GM18520 (cell line): ENCODE measurements around the gene REEP6.
A peak's percentile ranks its signal among the peaks of the same experiment; 100 is the strongest.
"Not testable (repeated sequence)": the region's sequence is repeated elsewhere in the genome, so short reads cannot be mapped to it uniquely, and the experiment has no call there.

Experiments
- ATAC-seq: cut with Tn5 transposase; IDR thresholded peaks from one replicate; pipeline ENCODE4 v1.9.1; 2021; ENCODE audit not compliant: unreplicated experiment

The REEP6 gene

DNA sequence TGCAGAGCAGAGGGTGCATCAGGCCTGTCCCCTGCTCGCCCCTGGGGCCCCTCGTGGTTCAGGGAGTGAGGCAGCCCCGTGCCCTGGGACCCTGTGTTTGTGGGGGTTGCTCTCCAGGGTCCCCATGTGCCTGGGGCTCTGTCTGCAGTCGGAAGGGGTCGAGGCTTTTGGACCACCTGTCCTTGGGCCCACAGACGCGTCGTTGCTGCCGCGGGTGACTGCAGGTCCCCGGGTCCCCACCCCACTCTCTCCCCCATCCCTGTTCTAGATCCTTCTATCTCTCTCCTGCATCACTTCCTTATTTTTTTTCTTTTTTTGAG lies 2.7 kb upstream of the REEP6 start:
- no peak for ATAC-seq

DNA sequence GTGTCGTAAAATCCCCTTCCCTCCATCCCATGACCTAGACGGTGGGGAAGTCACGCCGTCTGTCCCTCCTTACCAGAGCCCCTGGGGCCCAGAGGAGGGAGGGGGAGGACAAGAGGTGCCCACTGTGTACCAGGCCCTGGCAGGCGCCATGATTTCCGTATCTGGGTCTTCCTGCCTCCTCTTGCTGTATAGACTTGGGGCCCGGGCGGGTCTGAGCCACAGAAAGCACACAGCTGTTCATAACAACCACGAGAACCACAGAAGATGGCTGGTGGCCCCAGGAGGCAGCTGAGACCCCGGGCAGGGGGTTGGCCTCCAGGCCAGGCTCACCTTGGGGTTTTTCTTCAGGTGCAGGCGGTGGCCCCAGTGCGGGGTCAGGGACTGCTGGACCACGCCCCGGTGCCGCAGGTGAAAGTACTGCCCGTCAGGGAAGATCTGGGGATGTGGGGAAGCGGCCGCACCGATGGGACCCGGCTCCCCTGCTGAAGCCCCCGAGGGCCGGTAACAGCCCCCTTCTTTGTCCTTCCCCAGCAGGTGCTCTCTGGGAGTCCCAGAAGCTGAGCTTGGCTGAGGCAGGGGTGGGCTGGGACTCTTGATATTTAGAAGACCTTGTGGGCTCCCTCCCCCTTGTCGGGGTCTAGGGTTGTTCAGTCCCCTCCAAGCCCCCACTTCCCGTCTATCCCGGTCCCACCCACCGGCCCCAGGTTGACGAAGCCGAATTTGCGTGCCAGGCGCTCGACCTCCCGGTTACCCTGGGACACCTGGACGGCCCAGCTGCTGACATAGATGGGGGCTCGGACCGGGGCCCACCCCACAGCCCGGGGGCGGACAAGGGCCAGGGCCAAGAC lies 1.3 kb upstream of the REEP6 start:
- no peak for ATAC-seq

DNA sequence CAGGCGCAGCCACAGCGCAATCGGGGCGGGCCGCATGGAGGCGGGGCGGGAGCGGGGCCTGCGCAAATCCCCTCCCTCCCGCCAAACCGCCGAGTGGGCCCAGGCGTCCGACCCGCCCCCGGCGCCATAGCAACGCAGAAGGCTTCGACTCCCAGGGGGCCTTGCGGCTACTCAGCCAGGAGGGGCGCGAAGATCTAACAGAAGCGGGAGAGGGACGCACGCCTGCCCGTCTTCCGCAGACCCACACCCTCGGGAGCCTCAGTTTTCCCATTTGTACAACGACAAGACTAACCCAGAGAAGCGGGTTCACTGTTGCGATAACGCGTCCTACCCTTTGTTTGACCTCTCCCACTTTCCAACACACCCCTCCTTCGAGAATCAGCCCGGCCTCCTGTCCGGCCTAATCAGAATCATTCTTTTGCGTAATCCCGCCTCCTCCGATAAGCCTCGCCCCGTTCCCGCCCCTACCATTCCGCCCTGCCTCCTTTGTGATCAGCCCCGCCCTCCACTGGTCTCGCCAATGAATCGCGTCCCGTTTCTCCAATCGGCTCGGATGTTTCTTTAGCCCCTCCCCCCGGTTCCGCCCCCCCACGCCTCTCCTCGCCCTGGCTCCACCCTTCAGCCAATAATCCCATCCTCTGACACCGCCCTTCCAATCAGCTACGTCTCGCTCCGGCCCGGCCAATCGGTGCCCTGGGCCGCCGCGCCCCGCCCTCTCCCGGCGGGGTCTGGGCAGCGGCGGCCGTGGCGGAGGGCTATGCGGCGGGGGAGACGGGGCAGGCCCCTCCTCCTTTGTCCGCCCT lies 469 bp upstream of the REEP6 start, which contains the start of gene PCSK4:
PCSK4 (minus strand) TSS at position 40 of the 803 bp plus-strand sequence; CDS start at position 36, 4 bp downstream.
- ATAC-seq: peak; percentile 93

DNA sequence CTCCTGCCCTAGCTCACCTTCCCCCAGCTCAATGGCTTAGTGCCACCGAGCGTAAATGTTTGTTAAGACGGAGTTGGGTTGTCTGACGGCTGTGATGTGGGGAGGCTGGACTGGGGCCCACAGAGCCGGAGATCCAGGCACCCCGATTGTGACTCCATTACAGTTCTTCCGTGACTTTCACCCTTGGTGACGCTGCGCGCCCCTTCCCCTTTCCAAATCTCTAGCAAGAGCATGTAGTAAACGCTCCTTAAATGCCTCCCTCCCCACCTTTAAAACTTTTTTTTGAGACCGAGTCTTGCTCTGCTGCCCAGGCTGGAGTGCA lies 829 bp downstream of the REEP6 start:
- ATAC-seq: no peak

DNA sequence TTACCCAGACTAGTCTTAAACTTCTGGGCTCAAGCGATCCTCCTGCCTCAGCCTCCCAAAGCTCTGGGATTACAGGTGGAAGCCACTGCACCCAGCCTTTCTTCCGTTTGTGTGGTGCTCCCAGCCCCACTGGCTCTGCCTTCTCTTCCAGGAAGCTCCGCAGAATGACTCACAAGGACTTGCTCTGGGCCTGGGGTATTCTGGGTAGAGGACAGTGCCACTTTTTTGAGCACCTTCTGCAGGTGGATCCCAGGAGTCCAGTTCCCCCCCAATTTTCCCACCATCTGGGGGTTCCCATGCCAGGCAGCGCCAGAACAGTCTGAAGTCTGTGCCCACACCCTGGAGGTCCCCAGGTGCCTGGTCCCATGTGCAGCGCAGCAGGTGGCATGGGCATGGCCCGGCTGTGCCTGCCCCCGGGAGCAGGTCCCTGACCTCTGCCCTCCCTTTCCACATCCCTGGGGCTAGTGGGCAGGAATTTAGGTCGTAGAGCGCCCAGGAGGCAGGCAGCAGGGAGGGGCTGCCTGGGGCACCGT lies 1.6 kb downstream of the REEP6 start:
- no peak for ATAC-seq

- ATAC-seq: no peak
These were observed 3.3 kb downstream of the REEP6 start for GRCh38 chr19:1494115-1494815.

GRCh38 chr19:1495051-1495798 lies 4.2 kb downstream of the REEP6 start:
- ATAC-seq: no peak

DNA sequence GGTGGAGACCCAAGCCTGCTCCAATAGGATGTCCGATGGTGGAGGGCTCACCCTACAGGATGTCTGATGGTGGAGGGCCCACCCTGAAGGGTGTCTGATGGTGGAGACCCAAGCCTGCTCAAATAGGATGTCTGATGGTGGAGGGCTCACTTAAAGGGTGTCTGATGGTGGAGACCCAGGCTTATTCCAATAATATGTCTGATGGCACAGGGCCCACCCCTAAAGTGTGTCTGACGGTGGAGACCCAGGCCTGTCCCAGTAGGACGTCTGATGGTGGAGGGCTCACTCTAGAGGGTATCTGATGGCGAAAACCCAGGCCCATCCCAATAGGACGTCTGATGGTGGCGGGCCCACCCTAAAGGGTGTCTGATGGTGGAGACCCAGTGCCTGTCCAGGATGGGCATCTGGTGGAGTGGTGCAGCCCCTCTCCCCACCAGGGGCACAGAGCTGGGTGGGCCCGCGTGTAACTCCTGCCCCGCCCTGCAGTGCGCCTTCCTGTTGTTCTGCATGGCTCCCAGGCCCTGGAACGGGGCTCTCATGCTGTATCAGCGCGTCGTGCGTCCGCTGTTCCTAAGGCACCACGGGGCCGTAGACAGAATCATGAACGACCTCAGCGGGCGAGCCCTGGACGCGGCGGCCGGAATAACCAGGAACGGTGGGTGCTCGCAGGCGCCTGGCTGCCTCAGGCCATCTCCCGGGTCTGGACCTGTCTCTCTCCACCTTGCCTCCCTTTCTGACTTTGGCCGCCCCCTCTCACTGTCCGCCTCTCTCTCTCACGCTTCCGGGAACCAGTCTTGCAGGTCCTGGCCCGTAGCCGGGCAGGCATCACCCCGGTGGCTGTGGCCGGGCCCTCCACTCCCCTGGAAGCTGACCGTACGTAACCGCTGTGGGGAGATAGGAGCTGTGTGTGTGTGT lies 5.1 kb downstream of the REEP6 start:
- ATAC-seq: no peak

DNA sequence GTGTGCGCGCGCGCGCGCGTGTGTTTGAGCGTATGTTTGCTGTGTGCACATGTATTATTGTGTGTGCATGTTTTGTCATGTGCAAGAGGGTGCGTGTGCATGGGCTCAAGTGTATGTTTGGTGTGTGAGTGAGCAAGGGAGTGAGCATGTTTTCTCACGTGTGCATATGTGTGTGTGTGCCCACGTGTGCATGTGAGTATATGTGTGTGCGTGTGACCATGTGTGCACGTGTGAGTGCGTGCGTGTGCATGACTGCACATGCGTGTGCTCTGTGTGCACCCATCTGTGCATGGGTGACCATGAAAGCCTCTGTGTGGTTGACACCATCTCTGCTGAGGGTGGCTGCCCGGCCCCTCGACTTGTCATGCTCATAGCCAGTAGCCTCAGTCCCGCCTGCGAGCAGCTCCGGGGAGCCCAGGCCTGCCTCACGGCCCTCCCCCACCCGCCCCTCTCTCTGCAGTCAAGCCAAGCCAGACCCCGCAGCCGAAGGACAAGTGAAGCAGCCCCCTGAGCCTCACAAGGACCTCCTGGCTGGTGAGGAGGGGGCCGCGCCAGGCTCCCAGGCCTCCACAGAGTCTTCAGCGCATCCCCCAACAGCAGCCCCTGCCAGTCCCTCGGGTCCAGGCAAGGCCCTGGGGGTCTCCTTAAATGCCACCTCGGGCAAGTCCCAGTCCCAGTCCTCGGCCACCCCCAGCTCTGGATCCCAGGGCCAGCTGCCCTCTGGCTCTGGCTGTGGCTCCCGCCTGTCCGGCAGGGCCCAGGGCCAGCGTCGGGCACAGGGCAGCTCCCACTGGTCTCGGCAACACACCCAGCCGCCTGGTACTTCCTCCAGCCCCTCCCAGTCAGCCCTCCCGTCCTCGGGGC lies 6.0 kb downstream of the REEP6 start:
- no peak for ATAC-seq

DNA sequence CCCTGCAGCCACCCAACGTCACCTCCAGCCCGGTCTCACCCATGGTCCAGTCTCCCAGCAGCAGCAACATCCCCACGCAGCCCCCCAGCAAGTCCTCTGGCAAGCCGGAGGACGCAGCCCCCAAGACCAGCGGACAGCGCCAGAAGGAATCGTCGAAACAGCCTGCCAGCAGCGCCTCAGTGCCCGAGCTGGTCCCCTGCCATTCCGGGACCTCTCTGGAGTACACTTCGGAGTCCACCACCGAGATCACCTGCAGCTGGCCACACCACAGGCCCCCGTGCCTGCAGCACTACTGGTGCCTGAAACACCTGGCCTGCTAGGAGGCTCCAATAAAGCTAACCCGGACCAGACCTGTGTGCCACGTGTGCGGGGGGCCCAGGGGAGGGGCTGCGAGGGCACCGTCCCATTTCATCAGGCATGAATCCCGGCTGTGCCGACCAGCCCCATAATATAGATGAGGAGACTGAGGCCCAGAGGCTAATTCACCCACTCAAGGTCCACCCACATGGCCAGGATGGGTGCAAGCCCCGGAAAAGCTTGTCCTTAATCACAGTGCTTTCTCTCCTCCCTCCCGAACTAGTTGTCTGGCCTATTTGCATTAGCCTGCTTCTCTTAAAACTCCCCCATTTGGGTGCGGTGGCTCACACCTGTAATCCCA lies 6.7 kb downstream of the REEP6 start:
- no peak for ATAC-seq

GRCh38 chr19:1499231-1499630 lies 8.2 kb downstream of the REEP6 start:
- ATAC-seq: not testable (repeated sequence)

- ATAC-seq: no peak
These were observed 10.2 kb downstream of the REEP6 start for GRCh38 chr19:1501200-1501595.

GRCh38 chr19:1502433-1503088 lies 11.6 kb downstream of the REEP6 start:
- ATAC-seq: no peak

DNA sequence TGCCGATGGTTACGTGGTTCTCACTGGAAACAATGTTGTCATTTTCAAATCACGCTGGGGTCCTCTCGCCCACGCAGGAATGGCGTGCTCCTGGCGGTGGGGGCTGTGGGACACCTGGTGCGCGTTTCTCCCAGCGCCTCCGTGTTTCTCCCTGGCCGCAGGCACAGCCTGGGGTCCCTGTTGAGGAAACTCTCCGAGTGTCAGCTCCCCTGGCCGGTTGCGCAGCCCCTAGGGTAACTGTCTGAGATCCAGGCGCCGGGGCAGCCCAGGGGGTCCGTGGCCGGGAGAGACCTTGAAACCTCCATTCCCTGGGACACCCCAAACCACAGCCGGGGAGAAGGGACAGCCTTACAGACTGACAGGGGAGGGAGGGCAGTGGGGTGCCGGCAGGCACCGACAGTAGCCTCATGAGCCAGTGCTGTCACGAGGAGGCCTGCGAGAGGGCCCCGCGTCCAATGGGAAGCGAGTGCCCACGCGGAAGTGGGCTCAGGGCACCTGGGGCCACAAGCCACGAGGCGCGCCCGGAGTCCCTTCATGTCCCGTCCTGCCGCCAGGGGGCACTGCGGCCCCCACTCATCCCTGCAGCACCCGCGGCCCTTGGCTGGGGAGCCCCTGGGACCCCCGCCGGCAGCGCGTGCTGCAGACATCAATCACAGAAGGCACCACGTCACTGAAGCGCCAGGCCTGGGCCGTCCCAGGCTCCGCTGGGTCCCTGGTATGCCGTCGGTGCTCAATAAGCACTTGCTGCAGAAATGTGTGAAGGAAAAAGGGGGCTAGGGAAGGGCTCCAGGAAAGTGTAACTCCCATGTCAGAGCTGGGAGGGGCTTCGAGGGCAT lies 12.3 kb downstream of the REEP6 start:
- ATAC-seq: no peak

DNA sequence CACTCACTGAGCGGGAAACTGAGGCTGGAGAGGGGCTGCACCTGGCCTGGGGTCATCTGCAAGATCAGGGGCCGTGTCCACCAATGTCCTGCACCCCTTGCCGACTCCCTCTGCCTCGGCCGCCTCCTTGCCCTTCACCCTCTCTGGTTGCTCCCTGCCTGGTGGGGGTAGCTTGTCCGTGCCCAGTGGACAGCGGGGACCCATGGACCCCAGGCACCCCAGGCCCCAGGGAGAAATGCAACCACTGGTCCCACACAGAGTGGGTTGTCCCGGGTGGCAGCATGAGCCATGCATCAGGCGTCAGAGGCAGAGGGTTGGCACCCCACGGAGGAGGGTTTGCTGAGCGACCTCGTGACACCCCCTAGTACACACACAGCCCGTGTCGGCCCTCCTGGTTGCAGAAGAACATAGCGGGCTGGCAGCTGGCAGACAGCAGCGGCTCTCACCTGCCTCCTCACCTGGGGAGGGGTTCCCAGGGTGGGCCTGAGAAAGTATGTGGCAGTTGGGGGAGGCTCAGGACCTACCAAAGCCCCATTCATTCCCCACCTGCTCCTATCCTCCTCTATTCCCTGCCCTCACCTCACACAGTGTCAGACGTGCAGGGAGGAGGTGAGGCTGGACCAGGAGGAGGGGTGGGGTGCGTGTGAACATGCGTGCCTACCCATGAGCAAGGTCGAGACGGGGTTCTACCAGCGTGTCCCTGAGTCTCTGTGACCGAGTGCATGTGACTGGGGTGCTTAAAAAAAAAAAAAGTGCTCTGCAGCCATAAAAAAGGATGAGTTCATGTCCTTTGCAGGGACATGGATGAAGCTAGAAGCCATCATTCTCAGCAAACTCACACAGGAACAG lies 13.2 kb downstream of the REEP6 start:
- no peak for ATAC-seq

DNA sequence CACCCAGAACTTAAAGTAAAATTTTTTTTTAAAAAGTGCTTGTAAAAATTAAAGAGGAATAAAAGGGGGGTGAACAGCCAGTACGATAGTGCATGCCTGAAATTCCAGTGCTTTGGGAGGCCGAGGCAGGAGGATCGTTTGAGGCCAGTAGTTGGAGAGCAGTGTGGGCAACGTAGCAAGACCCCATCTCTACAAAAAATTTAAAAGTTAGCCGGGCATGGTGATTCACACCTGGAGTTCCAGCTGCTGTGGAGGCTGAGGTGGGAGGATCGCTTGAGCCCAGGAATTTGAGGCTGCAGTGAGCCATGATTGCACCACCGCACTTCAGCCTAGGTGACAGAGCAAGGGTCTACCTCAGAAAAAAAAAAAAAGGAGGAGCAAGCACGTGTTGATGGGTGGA lies 14.0 kb downstream of the REEP6 start:
- no peak for ATAC-seq
